GM12878 (cell line): Measurements from ENCODE around the gene EIF4B. TPM values are rescaled to one million over a fixed set of nuclear protein-coding genes. Genes with fewer than 3 reads are reported as not detected.
A peak's percentile ranks its signal among the peaks of the same experiment; 100 is the strongest.

Experiments
- ATAC-seq: fragments of 200-7000 bp; cut with Tn5 transposase; 3 replicates; pipeline ENCODE4 v1.9.1; 2020; ENCODE audit warnings: mild to moderate bottlenecking, moderate library complexity
- Bru-seq: library from RNA; stranded (reverse); fragments of 400-500 nt; gene quantifications from one replicate; lab custom pipeline; 2021; lab: Mats Ljungman, UMichigan
- BruChase-seq, 2 experiments: library from RNA; stranded (reverse); fragments of 400-500 nt; gene quantifications; one replicate each; lab custom pipeline; 2021; lab: Mats Ljungman, UMichigan
- BruUV-seq: library from RNA; stranded (reverse); fragments of 400-500 nt; replicated peaks from 2 replicates; lab custom pipeline; 2021; lab: Mats Ljungman, UMichigan
- CTCF ChIA-PET: fragments of 300-600 bp; sonication (Branson Sonifier 250); formaldehyde crosslinking; extraction: SDS; loops from one replicate; lab custom pipeline; 2021; ENCODE audit warnings: inconsistent platforms; lab: Yijun Ruan, JAX
- POLR2A ChIA-PET: fragments of 350-600 bp; formaldehyde crosslinking; extraction: SDS; loops from one replicate; lab custom pipeline; 2021; ENCODE audit warnings: inconsistent platforms; lab: Charles Lee
- RAD21 ChIA-PET: fragments of 300-600 bp; sonication (Branson Sonifier 250); formaldehyde crosslinking; loops from one replicate; lab custom pipeline; 2023; ENCODE audit warnings: antibody characterized with exemption; ENCODE audit not compliant: unreplicated experiment; lab: Charles Lee
- SMC1A ChIA-PET: fragments of 300-600 bp; sonication (Branson Sonifier 250); formaldehyde crosslinking; loops from one replicate; lab custom pipeline; 2023; ENCODE audit not compliant: unreplicated experiment, uncharacterized antibody; lab: Charles Lee
- DNase-seq: peaks from one replicate; pipeline ENCODE4 v3.0.0-alpha.2; 2011; ENCODE audit warnings: low read depth, low spot score
- FAIRE-seq: peaks from 3 replicates; lab custom pipeline; 2011; peaks lifted over from hg19 to GRCh38; lab: Jason Lieb, UNC
- H2AFZ ChIP-seq: 2 replicates; pipeline ENCODE4 v1.6.0; 2011; ENCODE audit warnings: low read depth, low read length, control low read depth; ENCODE audit not compliant: control insufficient read depth
- H3K27ac ChIP-seq: 2 replicates; pipeline ENCODE4 v1.5.1; 2011; ENCODE audit warnings: control low read depth; ENCODE audit not compliant: control insufficient read depth, insufficient read depth
- H3K27me3 ChIP-seq, 2 experiments: replicated peaks in 1 of 2; 2 replicates each; pipeline versions ENCODE4 v1.6.0 to v1.6.1; 2011; ENCODE audit warnings: low read length in 1 of 2; ENCODE audit not compliant: control insufficient read depth in 2 of 2, insufficient read depth in 2 of 2
- H3K36me3 ChIP-seq, 2 experiments: 2 replicates each; pipeline ENCODE4 v1.5.1; 2011; ENCODE audit warnings: low read length in 1 of 2; ENCODE audit not compliant: control insufficient read depth in 2 of 2, insufficient read depth in 2 of 2
- H3K4me1 ChIP-seq: 2 replicates; pipeline ENCODE4 v1.6.1; 2011; ENCODE audit warnings: mild to moderate bottlenecking, low read length, moderate library complexity, mixed read lengths; ENCODE audit not compliant: control insufficient read depth, insufficient read depth
- H3K4me2 ChIP-seq: 2 replicates; pipeline ENCODE4 v1.6.0; 2011; ENCODE audit warnings: control low read depth; ENCODE audit not compliant: control insufficient read depth, insufficient read depth
- H3K4me3 ChIP-seq: fragments of 200-600 bp; sonication (generic); 2 replicates; pipeline ENCODE4 v1.5.1; 2016
- H3K79me2 ChIP-seq: 2 replicates; pipeline ENCODE4 v1.6.0; 2011; ENCODE audit warnings: low read length; ENCODE audit not compliant: control insufficient read depth, insufficient read depth
- H3K9ac ChIP-seq: 2 replicates; pipeline ENCODE4 v1.8.0; 2011; ENCODE audit warnings: low read length, control low read depth, mixed read lengths; ENCODE audit not compliant: control insufficient read depth, insufficient read depth
- H3K9me3 ChIP-seq: replicated peaks from 3 replicates; pipeline ENCODE4 v1.5.1; 2011; ENCODE audit warnings: mild to moderate bottlenecking, low read length; ENCODE audit not compliant: control insufficient read depth, insufficient read depth
- H4K20me1 ChIP-seq: 2 replicates; pipeline ENCODE4 v1.6.0; 2011; ENCODE audit not compliant: control insufficient read depth, insufficient read depth
- ATF7 ChIP-seq: fragments of 450-650 bp; IDR thresholded peaks from 2 replicates; pipeline ENCODE4 v1.6.1; 2016; ENCODE audit warnings: low read depth, mild to moderate bottlenecking
- CBX5 ChIP-seq: sonication (generic); IDR thresholded peaks from 2 replicates; pipeline ENCODE4 v1.6.1; 2016; ENCODE audit warnings: low read depth, moderate library complexity, mild to moderate bottlenecking, inconsistent platforms
- MYC ChIP-seq: IDR thresholded peaks from 2 replicates; pipeline ENCODE4 v1.6.1; 2011; ENCODE audit warnings: mild to moderate bottlenecking, low read length, moderate library complexity, inconsistent platforms; ENCODE audit not compliant: insufficient read depth, insufficient replicate concordance, insufficient read length, severe bottlenecking
- NFYB ChIP-seq: IDR thresholded peaks from 2 replicates; pipeline ENCODE4 v1.6.1; 2011; ENCODE audit warnings: low read depth, mild to moderate bottlenecking, low read length, improper control_type of control experiment, moderate library complexity; ENCODE audit not compliant: insufficient read depth
- TCF12 ChIP-seq: IDR thresholded peaks from 2 replicates; pipeline ENCODE4 v1.6.1; 2011; ENCODE audit warnings: low read depth, mild to moderate bottlenecking, low read length
- WGBS: methylation state at CpG from one replicate; pipeline ENCODE4 v1.1.6; 2016; ENCODE audit warnings: low lambda C conversion rate; ENCODE audit not compliant: insufficient replicate concordance, insufficient coverage; ENCODE audit errors: missing lambda C conversion rate; 5-methylcytosine and 5-hydroxymethylcytosine counted together
- in situ Hi-C: fragments of 300-500 bp; cut with MboI; formaldehyde crosslinking; loops from 9 replicates; pipeline ENCODE4 v1.14.3; 2018; ENCODE audit warnings: mixed read lengths
- intact Hi-C: fragments of 100-400 bp; cut with micrococcal nuclease; formaldehyde crosslinking; loops from one replicate; pipeline ENCODE4 v1.14.2; 2022; ENCODE audit not compliant: unreplicated experiment
- long read RNA-seq, 2 experiments: library from polyadenylated mRNA; unstranded; transcript quantifications; one replicate each; pipeline ENCODE4 v2.0.0, GENCODE V29; 2019 to 2020
- polyA minus RNA-seq, 3 experiments: library from RNA; depleted of rRNA, polyadenylated mRNA; stranded (reverse); fragments of >200 nt; gene quantifications; 2 replicates each; pipeline ENCODE4 v1.2.3, GENCODE V29; 2011
- polyA plus RNA-seq, 11 experiments: library from polyadenylated mRNA; depleted of rRNA in 4 of 11; unstranded in 6 of 11; stranded (reverse) in 5 of 11; fragments of >200 nt; fragmentation: Nextera tagmentation in 4 of 11; fragmentation: Illumina TruSeq in 1 of 11; extraction: Ambion mirVana in 4 of 11; extraction: Trizol in 1 of 11; gene quantifications; 1 replicate in 1 of 11; 2 replicates in 10 of 11; pipeline versions ENCODE4 v1.2.1 to v1.2.3, GENCODE V29; 2011 to 2016; ENCODE audit warnings: inconsistent platforms in 2 of 11, missing spikeins in 2 of 11, low read depth in 1 of 11
- total RNA-seq, 4 experiments: library from RNA; depleted of rRNA in 3 of 4; stranded (reverse); fragments of >200 nt in 3 of 4; fragmentation: Illumina TruSeq in 1 of 4; extraction: Trizol in 1 of 4; gene quantifications; 2 replicates each; pipeline versions ENCODE4 v1.2.1 to v1.2.3, GENCODE V29; 2013 to 2021
- TF ChIP-seq, protein P1 (sequence below): IDR thresholded peaks from 2 replicates; pipeline ENCODE4 v1.6.1; 2011; ENCODE audit warnings: borderline replicate concordance, low read depth, mild to moderate bottlenecking, moderate library complexity, low read length; ENCODE audit not compliant: insufficient read depth, poor library complexity, severe bottlenecking
- TF ChIP-seq, protein P2 (sequence below): fragments of 450-650 bp; IDR thresholded peaks from 2 replicates; pipeline ENCODE4 v1.6.1; 2016; ENCODE audit warnings: mild to moderate bottlenecking, moderate library complexity, borderline replicate concordance

EIF4B gene, protein sequence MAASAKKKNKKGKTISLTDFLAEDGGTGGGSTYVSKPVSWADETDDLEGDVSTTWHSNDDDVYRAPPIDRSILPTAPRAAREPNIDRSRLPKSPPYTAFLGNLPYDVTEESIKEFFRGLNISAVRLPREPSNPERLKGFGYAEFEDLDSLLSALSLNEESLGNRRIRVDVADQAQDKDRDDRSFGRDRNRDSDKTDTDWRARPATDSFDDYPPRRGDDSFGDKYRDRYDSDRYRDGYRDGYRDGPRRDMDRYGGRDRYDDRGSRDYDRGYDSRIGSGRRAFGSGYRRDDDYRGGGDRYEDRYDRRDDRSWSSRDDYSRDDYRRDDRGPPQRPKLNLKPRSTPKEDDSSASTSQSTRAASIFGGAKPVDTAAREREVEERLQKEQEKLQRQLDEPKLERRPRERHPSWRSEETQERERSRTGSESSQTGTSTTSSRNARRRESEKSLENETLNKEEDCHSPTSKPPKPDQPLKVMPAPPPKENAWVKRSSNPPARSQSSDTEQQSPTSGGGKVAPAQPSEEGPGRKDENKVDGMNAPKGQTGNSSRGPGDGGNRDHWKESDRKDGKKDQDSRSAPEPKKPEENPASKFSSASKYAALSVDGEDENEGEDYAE
- 239 and 240 TPM in 2 replicates for total RNA-seq (2013; cell fraction: nucleolus; rRNA removed)
- 519 and 635 TPM in 2 replicates for total RNA-seq (2014; rRNA removed)
- 742 and 752 TPM in 2 replicates for total RNA-seq (2014; rRNA removed; fragmentation: Illumina TruSeq; extraction: Trizol)
- 628 and 637 TPM in 2 replicates for total RNA-seq (2021)
- 340 TPM for polyA plus RNA-seq (2011; ENCODE audit: low read depth)
- polyA plus RNA-seq (2011; rRNA removed): 494 and 678 TPM in 2 replicates
- polyA plus RNA-seq (2011; cell fraction: cytosol; rRNA removed): 381 and 532 TPM in 2 replicates
- 218 and 250 TPM in 2 replicates for polyA plus RNA-seq (2011; cell fraction: nucleus; rRNA removed)
- polyA plus RNA-seq (2012): 417 and 421 TPM in 2 replicates
- polyA plus RNA-seq (2014; fragmentation: Illumina TruSeq; extraction: Trizol): 625 and 749 TPM in 2 replicates
- polyA plus RNA-seq (2014; fragmentation: Nextera tagmentation; extraction: Ambion mirVana): 100 to 1,000 TPM; 133 to 144 TPM
- polyA plus RNA-seq (2014; rRNA removed): 326 and 368 TPM in 2 replicates
- 100 to 1,000 TPM; 123 TPM for polyA plus RNA-seq (2016; fragmentation: Nextera tagmentation; extraction: Ambion mirVana)
- 773 and 817 TPM in 2 replicates for polyA minus RNA-seq (2011; rRNA and poly(A)+ RNA removed)
- 266 and 313 TPM in 2 replicates for polyA minus RNA-seq (2011; cell fraction: cytosol; rRNA and poly(A)+ RNA removed)
- 94.2 and 136 TPM in 2 replicates for polyA minus RNA-seq (2011; cell fraction: nucleus; rRNA and poly(A)+ RNA removed)
- Bru-seq, nascent RNA: percentile 96 among the genes with signal in this experiment
- percentile 99 among the genes with signal in this experiment for BruChase-seq, experiment 1, labeled RNA remaining after a 6-hour chase
- BruChase-seq, experiment 2, labeled RNA remaining after a 2-hour chase: percentile 98 among the genes with signal in this experiment
- long read RNA-seq, experiment 1, full-length matches to known transcripts: 76 of 129 reads
- long read RNA-seq, experiment 1, partial matches to known transcripts: 41 of 129 reads
- long read RNA-seq, experiment 1, other reads (novel, unspliced or antisense): 12 of 129 reads
- long read RNA-seq, experiment 2, full-length matches to known transcripts: 719 of 1,063 reads
- long read RNA-seq, experiment 2, partial matches to known transcripts: 219 of 1,063 reads
- long read RNA-seq, experiment 2, other reads (novel, unspliced or antisense): 125 of 1,063 reads

DNA sequence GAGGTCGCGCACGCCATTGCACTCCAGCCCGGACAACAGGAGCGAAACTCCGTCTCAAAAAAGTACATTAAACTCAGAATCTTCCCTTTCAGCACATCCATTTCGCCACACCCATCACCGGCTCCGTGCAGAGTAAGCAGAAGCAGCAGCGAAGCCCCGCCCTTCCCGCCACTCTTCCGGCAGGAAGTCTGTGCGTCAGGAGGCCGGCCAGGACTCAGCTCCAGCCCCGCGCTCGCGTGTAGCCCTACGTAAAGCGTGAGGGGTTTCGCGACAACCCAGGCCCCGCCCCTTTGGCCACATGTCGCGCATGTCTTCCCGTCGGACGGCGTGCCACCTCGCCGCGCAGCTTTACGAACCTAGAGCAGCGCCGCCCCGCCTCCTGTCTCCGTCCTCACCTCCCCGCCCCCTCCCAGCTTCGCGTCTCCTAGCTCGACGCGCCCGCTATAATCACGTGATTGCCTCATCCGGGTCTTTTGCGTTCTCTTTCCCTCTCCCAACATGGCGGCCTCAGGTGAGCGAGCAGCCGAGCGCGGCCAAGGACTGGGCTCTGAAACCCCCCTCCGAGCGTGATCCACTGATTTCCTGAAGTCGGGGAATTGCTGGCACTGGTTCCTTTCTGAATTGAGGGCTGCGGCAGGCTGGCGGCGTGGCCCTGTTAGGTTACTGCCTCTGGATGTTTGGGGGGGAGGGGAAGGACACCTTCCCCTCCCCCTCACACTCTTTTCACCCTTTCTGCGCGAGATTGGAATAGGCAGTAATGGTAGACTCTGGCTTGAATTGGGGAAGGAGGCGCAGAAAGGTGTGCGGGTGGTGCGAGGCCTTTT, at the start of gene EIF4B:
EIF4B (plus strand) TSS at position 471 of the 824 bp plus-strand sequence; CDS start at position 499, 28 bp downstream.
- ChIA-PET CTCF (interaction anchor here (0.6 to 3.6 kb wide), 8 partner anchors 19 to 122 kb away, joined by 3 to 14 read pairs (median 4); no protein-coding TSS in a partner anchor), POLR2A (interaction anchor here (0.5 to 2.0 kb wide), 9 partner anchors 11 to 962 kb away, joined by 3 to 12 read pairs (median 3); partner anchors contain the start of gene SPRYD3), SMC1A (interaction anchor here (0.7 to 1.8 kb wide), 5 partner anchors 9 to 88 kb away, joined by 3 to 6 read pairs (median 3); no protein-coding TSS in a partner anchor), RAD21 (interaction anchor here (0.6 to 1.4 kb wide), 6 partner anchors 8 to 1554 kb away, joined by 3 to 5 read pairs (median 3); partner anchors contain the start of gene SPRYD3)
- Histone ChIP-seq H3K27ac (peak within 1 kb of the TSS; percentile 95), H3K27me3 (no peaks in the 10 kb centered on the region), H3K79me2 (peaks cover 56% of the 10 kb centered on the region), H3K9me3 (no peaks in the 10 kb centered on the region), H3K4me3 (peak within 1 kb of the TSS; percentile 91), H3K9ac (peak within 1 kb of the TSS; percentile 97), H3K4me2 (peak within 1 kb of the TSS; percentile 87), H2AFZ (peak within 1 kb of the TSS; percentile 77), H4K20me1 (peaks cover 5% of the 10 kb centered on the region; the same call in 1 of the 2 replicates), H3K4me1 (peaks cover 2% of the 10 kb centered on the region; the same call in 1 of the 2 replicates), H3K36me3 (peaks cover 0 to 8% of the 10 kb centered on the region in 2 experiments; a peak in 2 of 4 replicates)
- intact Hi-C loops (loop anchor here (2.0 kb wide), 1 partner anchor 73 kb away; the partner anchor contains the start of gene SPRYD3), in situ Hi-C loops (no loop called here)
- ATAC-seq (peak; percentile 95), FAIRE-seq (peak; percentile 98), DNase-seq (peak; percentile 99)
- no TSS peak for BruUV-seq
- WGBS: 2% methylated on average over 63 of the region's 64 CpGs
- no peak for TF ChIP-seq ATF7
- TF ChIP-seq NFYB: no peak
- TF ChIP-seq, protein P1, sequence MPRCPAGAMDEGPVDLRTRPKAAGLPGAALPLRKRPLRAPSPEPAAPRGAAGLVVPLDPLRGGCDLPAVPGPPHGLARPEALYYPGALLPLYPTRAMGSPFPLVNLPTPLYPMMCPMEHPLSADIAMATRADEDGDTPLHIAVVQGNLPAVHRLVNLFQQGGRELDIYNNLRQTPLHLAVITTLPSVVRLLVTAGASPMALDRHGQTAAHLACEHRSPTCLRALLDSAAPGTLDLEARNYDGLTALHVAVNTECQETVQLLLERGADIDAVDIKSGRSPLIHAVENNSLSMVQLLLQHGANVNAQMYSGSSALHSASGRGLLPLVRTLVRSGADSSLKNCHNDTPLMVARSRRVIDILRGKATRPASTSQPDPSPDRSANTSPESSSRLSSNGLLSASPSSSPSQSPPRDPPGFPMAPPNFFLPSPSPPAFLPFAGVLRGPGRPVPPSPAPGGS: no peak
- peak; percentile 40; the same call in 1 of the 2 replicates for TF ChIP-seq TCF12
- no peak for TF ChIP-seq MYC
- TF ChIP-seq CBX5: peak; percentile 61; the same call in 1 of the 2 replicates
- TF ChIP-seq, protein P2, sequence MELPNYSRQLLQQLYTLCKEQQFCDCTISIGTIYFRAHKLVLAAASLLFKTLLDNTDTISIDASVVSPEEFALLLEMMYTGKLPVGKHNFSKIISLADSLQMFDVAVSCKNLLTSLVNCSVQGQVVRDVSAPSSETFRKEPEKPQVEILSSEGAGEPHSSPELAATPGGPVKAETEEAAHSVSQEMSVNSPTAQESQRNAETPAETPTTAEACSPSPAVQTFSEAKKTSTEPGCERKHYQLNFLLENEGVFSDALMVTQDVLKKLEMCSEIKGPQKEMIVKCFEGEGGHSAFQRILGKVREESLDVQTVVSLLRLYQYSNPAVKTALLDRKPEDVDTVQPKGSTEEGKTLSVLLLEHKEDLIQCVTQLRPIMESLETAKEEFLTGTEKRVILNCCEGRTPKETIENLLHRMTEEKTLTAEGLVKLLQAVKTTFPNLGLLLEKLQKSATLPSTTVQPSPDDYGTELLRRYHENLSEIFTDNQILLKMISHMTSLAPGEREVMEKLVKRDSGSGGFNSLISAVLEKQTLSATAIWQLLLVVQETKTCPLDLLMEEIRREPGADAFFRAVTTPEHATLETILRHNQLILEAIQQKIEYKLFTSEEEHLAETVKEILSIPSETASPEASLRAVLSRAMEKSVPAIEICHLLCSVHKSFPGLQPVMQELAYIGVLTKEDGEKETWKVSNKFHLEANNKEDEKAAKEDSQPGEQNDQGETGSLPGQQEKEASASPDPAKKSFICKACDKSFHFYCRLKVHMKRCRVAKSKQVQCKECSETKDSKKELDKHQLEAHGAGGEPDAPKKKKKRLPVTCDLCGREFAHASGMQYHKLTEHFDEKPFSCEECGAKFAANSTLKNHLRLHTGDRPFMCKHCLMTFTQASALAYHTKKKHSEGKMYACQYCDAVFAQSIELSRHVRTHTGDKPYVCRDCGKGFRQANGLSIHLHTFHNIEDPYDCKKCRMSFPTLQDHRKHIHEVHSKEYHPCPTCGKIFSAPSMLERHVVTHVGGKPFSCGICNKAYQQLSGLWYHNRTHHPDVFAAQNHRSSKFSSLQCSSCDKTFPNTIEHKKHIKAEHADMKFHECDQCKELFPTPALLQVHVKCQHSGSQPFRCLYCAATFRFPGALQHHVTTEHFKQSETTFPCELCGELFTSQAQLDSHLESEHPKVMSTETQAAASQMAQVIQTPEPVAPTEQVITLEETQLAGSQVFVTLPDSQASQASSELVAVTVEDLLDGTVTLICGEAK: peak; percentile 50; the same call in 1 of the 2 replicates
